ENCODE data around the gene DAB2. TPM values are rescaled to one million over a fixed set of nuclear protein-coding genes. Genes with fewer than 3 reads are reported as not detected.
"Not testable (repeated sequence)": the region's sequence is repeated elsewhere in the genome, so short reads cannot be mapped to it uniquely, and the experiment has no call there.

DAB2 gene
- total RNA-seq, 1 experiment from 2014 or later, result 135 TPM

- Mint-ChIP-seq H3K9me3 (ENCODE audit: unreplicated experiment) (no peaks in the 10 kb centered on the region), H3K27me3 (ENCODE audit: insufficient read depth, unreplicated experiment) (no peaks in the 10 kb centered on the region), H3K36me3 (ENCODE audit: insufficient read depth, unreplicated experiment) (no peaks in the 10 kb centered on the region), H3K27ac (ENCODE audit: unreplicated experiment) (no peak overlapping the region), H3K4me3 (ENCODE audit: unreplicated experiment) (no peak overlapping the region), H3K4me1 (ENCODE audit: low read depth, unreplicated experiment) (peaks cover 14% of the 10 kb centered on the region)
- no peaks in the 10 kb centered on the region for H3K9me3 ChIP-seq
- intact Hi-C loops (cut with micrococcal nuclease; ENCODE audit: unreplicated experiment), result no loop called here
- ChIA-PET POLR2A (no interaction called here), CTCF (no interaction called here)
- DNase-seq, result no peak
- H3K4me3 ChIP-seq (ENCODE audit: low read depth, low read length), result no peak overlapping the region
- TF ChIP-seq CTCF (IDR thresholded peaks at IDR 0.05; ENCODE audit: insufficient read depth in 1 of 2, low read depth in 1 of 2, low read length in 1 of 2, severe bottlenecking in 1 of 2, unreplicated experiment in 1 of 2), result no peak
- BruUV-seq (replicated peaks), result no TSS peak
- no peaks in the 10 kb centered on the region for H3K27me3 ChIP-seq (replicated peaks; ENCODE audit: control insufficient read depth, insufficient read depth, low read length)
- peaks cover 5% of the 10 kb centered on the region; the same call in 1 of the 2 replicates for H3K4me1 ChIP-seq
- no peaks in the 10 kb centered on the region for H3K36me3 ChIP-seq (ENCODE audit: control insufficient read depth, insufficient read depth, low read length)
Observed at GRCh38 chr5:39341896-39342295, 82.9 kb downstream of the DAB2 start.

- no peak for TF ChIP-seq CTCF (IDR thresholded peaks at IDR 0.05; ENCODE audit: insufficient read depth in 1 of 2, low read depth in 1 of 2, low read length in 1 of 2, severe bottlenecking in 1 of 2, unreplicated experiment in 1 of 2)
- Histone ChIP-seq H3K36me3 (ENCODE audit: control insufficient read depth, insufficient read depth, low read length) (no peaks in the 10 kb centered on the region), H3K4me1 (peaks cover 5% of the 10 kb centered on the region; the same call in 1 of the 2 replicates), H3K9me3 (no peaks in the 10 kb centered on the region), H3K4me3 (ENCODE audit: low read depth, low read length) (no peak overlapping the region), H3K27me3 (replicated peaks; ENCODE audit: control insufficient read depth, insufficient read depth, low read length) (no peaks in the 10 kb centered on the region)
- DNase-seq, result no peak
- intact Hi-C loops (cut with micrococcal nuclease; ENCODE audit: unreplicated experiment), result no loop called here
- no TSS peak for BruUV-seq (replicated peaks)
- POLR2A ChIA-PET, result no interaction called here
- Mint-ChIP-seq H3K27ac (ENCODE audit: unreplicated experiment) (no peak overlapping the region), H3K4me3 (ENCODE audit: unreplicated experiment) (no peak overlapping the region), H3K4me1 (ENCODE audit: low read depth, unreplicated experiment) (peaks cover 14% of the 10 kb centered on the region), H3K36me3 (ENCODE audit: insufficient read depth, unreplicated experiment) (no peaks in the 10 kb centered on the region), H3K9me3 (ENCODE audit: unreplicated experiment) (no peaks in the 10 kb centered on the region), H3K27me3 (ENCODE audit: insufficient read depth, unreplicated experiment) (no peaks in the 10 kb centered on the region)
- CTCF ChIA-PET, result no interaction called here
Observed at GRCh38 chr5:39340506-39340905, 84.3 kb downstream of the DAB2 start.

- intact Hi-C loops (cut with micrococcal nuclease; ENCODE audit: unreplicated experiment), result no loop called here
- BruUV-seq (replicated peaks), result no TSS peak
- Mint-ChIP-seq H3K9me3 (ENCODE audit: unreplicated experiment) (no peaks in the 10 kb centered on the region), H3K4me3 (ENCODE audit: unreplicated experiment) (no peak overlapping the region), H3K27ac (ENCODE audit: unreplicated experiment) (no peak overlapping the region), H3K27me3 (ENCODE audit: insufficient read depth, unreplicated experiment) (no peaks in the 10 kb centered on the region), H3K4me1 (ENCODE audit: low read depth, unreplicated experiment) (peaks cover 8% of the 10 kb centered on the region), H3K36me3 (ENCODE audit: insufficient read depth, unreplicated experiment) (no peaks in the 10 kb centered on the region)
- no peaks in the 10 kb centered on the region for H3K36me3 ChIP-seq (ENCODE audit: control insufficient read depth, insufficient read depth, low read length)
- DNase-seq, result no peak
- CTCF ChIA-PET, result no interaction called here
- peaks cover 3% of the 10 kb centered on the region; the same call in 1 of the 2 replicates for H3K4me1 ChIP-seq
- H3K9me3 ChIP-seq, result no peaks in the 10 kb centered on the region
- no peaks in the 10 kb centered on the region for H3K27me3 ChIP-seq (replicated peaks; ENCODE audit: control insufficient read depth, insufficient read depth, low read length)
- POLR2A ChIA-PET, result no interaction called here
- TF ChIP-seq CTCF (IDR thresholded peaks at IDR 0.05; ENCODE audit: insufficient read depth in 1 of 2, low read depth in 1 of 2, low read length in 1 of 2, severe bottlenecking in 1 of 2, unreplicated experiment in 1 of 2), result no peak
- no peak overlapping the region for H3K4me3 ChIP-seq (ENCODE audit: low read depth, low read length)
Observed at GRCh38 chr5:39337252-39337915, 87.4 kb downstream of the DAB2 start.

GRCh38 chr5:39334296-39334695 is 90.5 kb downstream of the DAB2 start:
- H3K4me3 Mint-ChIP-seq (ENCODE audit: unreplicated experiment); BruUV-seq (replicated peaks); H3K4me1 Mint-ChIP-seq (ENCODE audit: low read depth, unreplicated experiment); H3K9me3 Mint-ChIP-seq (ENCODE audit: unreplicated experiment); H3K27me3 ChIP-seq (replicated peaks; ENCODE audit: control insufficient read depth, insufficient read depth, low read length); intact Hi-C loops (cut with micrococcal nuclease; ENCODE audit: unreplicated experiment); H3K4me1 ChIP-seq; DNase-seq; H3K36me3 Mint-ChIP-seq (ENCODE audit: insufficient read depth, unreplicated experiment); H3K9me3 ChIP-seq; H3K27ac Mint-ChIP-seq (ENCODE audit: unreplicated experiment); H3K4me3 ChIP-seq (ENCODE audit: low read depth, low read length); CTCF ChIA-PET; POLR2A ChIA-PET; H3K36me3 ChIP-seq (ENCODE audit: control insufficient read depth, insufficient read depth, low read length); H3K27me3 Mint-ChIP-seq (ENCODE audit: insufficient read depth, unreplicated experiment): not testable (repeated sequence)
